Measurements from ENCODE around the gene RBMS1.

Gene RBMS1

GRCh38 chr2:160408173-160408958 is 85.2 kb downstream of the RBMS1 start:
- DNase-seq (ENCODE audit: low spot score): peak; percentile 29

GRCh38 chr2:160407393-160408172 is 86.0 kb downstream of the RBMS1 start:
- peak; percentile 90 for DNase-seq (ENCODE audit: low spot score)

GRCh38 chr2:160406591-160407392 is 86.8 kb downstream of the RBMS1 start:
- DNase-seq (ENCODE audit: low spot score): peak; percentile 24

GRCh38 chr2:160405077-160405867 is 88.3 kb downstream of the RBMS1 start:
- DNase-seq (ENCODE audit: low spot score): no peak

GRCh38 chr2:160402997-160403979 is 90.3 kb downstream of the RBMS1 start:
- DNase-seq (ENCODE audit: low spot score): no peak

GRCh38 chr2:160402501-160402900 is 91.1 kb downstream of the RBMS1 start:
- DNase-seq (ENCODE audit: low spot score): no peak

- DNase-seq (ENCODE audit: low spot score): no peak
Measured at GRCh38 chr2:160401895-160402294, 91.7 kb downstream of the RBMS1 start.

- no peak for DNase-seq (ENCODE audit: low spot score)
Measured at GRCh38 chr2:160399880-160400279, 93.7 kb downstream of the RBMS1 start.

- peak; percentile 48 for DNase-seq (ENCODE audit: low spot score)
Measured at GRCh38 chr2:160397530-160397865, 96.1 kb downstream of the RBMS1 start.

GRCh38 chr2:160394153-160394552 is 99.5 kb downstream of the RBMS1 start:
- no peak for DNase-seq (ENCODE audit: low spot score)

GRCh38 chr2:160392201-160392600 is 101.4 kb downstream of the RBMS1 start:
- no peak for DNase-seq (ENCODE audit: low spot score)

GRCh38 chr2:160390544-160391455 is 102.8 kb downstream of the RBMS1 start:
- DNase-seq (ENCODE audit: low spot score): no peak

GRCh38 chr2:160389875-160390274 is 103.7 kb downstream of the RBMS1 start:
- DNase-seq (ENCODE audit: low spot score): peak; percentile 47

GRCh38 chr2:160388464-160389263 is 104.9 kb downstream of the RBMS1 start:
- no peak for DNase-seq (ENCODE audit: low spot score)

GRCh38 chr2:160387558-160388262 is 105.9 kb downstream of the RBMS1 start:
- peak; percentile 69 for DNase-seq (ENCODE audit: low spot score)

- DNase-seq (ENCODE audit: low spot score): no peak
Measured at GRCh38 chr2:160384791-160385190, 108.8 kb downstream of the RBMS1 start.

- no peak for DNase-seq (ENCODE audit: low spot score)
Measured at GRCh38 chr2:160381425-160381951, 112.1 kb downstream of the RBMS1 start.

GRCh38 chr2:160380611-160381010 is 113.0 kb downstream of the RBMS1 start:
- DNase-seq (ENCODE audit: low spot score): no peak
